Right hindlimb (tissue), 1 donor: ENCODE measurements around the gene SON.
"Not testable (repeated sequence)": the region's sequence is repeated elsewhere in the genome, so short reads cannot be mapped to it uniquely, and the experiment has no call there.

Experiments
- DNase-seq: peaks from one replicate; pipeline ENCODE4 v3.0.0-alpha.2; 2018

Gene SON

GRCh38 chr21:33578959-33579542, 36.2 kb downstream of the SON start:
- no peak for DNase-seq

GRCh38 chr21:33584455-33584854, 41.6 kb downstream of the SON start:
- no peak for DNase-seq

GRCh38 chr21:33586927-33587326, 44.1 kb downstream of the SON start:
- DNase-seq, result no peak

DNA sequence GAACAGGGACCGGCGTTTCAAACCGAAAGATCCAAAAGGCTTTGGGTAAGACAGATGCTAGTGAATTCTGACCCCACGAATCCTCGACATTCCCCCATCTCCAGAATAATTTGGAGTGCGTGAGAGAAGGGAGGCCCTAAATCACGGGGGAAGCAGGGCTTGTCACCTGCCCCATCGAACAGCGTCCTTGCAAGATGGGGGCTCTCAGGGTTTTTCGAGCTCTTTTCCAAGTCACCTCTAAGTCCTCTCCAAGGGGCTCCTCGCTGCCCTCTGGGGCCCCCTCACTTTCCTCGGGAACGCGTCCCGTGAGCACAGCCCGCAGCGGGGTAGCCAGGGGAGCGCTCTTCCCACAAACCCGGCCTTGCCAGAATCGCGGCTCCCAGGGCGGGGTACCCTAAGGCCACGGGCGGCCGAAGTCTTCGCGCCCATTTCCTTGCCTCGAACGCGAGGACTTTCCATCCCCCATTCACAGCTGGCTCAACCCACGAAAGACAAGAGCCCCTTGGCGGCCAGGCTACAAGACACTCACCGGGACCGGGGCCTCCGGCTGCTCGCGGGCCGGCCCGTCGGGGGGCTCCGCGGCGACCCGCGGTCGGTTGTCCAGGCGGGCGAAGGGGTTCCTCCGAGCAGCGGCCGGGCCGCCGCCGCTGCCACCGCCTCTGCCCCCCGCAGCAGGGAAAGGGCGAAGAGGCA, 45.1 kb downstream of the SON start:
- DNase-seq, result peak; percentile 69

GRCh38 chr21:33588485-33589335, 45.9 kb downstream of the SON start, which contains the start of gene DONSON:
DONSON (minus strand) TSS chr21:33588684; CDS start chr21:33588641, 43 bp downstream.
- DNase-seq, result peak; percentile 93

DNA sequence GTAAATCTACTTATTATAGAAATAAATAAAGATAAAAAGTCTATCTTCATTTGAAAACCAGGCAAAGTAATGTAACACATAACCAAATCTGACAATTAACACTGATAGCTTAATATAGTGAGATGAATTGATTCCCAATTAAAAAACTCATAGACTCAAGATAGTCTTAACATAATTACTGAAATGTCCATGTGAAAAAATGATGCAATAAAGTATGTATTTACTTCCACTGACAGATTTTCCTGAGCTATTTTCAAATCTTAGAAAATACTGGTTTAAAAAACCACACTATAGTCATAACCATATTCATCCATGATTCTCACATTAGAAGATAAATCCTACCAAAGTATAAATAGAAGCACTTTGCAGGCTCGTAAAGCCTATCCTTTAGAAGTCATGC, 55.2 kb downstream of the SON start:
- DNase-seq, result no peak

GRCh38 chr21:33608559-33608958, 65.7 kb downstream of the SON start:
- no peak for DNase-seq

DNA sequence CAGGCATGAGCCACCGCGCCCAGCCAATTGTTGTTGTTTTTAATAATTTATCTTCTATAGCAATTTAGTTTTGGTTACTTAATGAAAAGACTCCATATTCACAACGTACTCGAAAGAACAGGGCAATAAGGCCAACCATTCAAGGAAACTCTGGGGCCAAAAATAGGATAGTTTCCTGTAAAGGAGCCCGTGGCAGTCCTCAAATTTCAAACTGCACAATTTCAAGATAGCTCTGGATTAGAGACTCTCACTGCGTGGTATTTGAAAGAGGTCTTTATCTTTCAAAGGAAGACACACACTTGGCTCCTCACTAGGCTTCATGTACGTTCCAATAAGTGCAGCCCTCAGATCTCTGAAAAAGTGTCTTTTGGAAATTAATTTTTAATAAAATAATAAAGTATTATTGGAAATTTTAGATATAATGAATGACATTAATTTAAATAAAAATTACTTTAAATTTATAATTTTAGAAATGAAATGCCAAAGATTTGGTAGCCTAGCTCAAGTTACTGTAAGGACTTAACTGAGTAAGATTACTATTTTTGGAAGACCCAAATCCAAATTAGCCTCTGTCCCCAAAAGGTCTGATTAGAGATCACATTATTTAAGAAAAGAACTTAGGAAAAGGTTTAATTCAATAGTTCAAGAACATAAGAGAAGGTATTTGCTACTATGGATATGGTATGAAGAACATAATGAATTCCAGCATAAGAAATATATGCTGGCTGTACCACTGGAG, 68.3 kb downstream of the SON start:
- no peak for DNase-seq

GRCh38 chr21:33617565-33617964, 74.7 kb downstream of the SON start:
- DNase-seq, result not testable (repeated sequence)

GRCh38 chr21:33618407-33618806, 75.6 kb downstream of the SON start:
- no peak for DNase-seq

- no peak for DNase-seq
Measured at GRCh38 chr21:33619726-33620125, 76.9 kb downstream of the SON start.

DNA sequence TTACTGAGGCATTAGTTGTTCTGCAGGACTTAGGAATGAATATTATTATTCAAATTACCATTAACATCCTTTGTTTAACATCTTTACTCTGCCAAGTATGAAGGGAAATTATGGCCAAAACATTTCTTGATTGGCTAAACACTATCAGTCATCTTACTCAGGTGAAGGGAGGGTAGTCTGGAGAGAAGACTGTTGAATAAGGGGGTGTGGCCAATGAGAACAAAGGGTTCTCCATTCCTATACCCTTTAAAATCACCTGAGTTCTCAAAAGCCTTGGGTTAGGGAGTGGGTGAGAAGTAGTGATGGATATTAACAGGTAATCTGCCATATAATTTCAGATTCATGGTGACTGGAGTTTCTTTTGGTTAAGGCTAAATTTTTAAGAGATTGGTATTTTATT, 79.4 kb downstream of the SON start:
- no peak for DNase-seq

DNA sequence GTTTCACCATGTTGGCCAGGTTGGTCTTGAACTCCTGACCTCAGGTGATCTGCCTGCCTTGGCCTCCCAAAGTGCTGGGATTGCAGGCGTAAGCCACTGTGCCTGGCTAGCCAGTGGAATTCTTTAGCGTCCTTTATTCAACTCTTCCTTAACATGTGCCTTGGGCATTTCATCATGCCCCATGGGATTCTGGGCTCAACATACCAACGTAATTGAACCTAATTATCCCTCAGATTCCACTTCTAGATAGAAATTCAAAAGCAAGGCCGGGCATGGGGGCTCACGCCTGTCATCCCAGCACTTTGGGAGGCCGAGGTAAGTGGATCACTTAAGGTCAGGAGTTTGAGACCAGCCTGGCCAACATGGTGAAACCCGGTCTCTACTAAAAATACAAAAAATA, 83.3 kb downstream of the SON start:
- not testable (repeated sequence) for DNase-seq
